Measurements from ENCODE around the gene LDB2. TPM values are rescaled to one million over a fixed set of nuclear protein-coding genes. Genes with fewer than 3 reads are reported as not detected.

The LDB2 gene
- total and polyA plus RNA-seq, 3 donors from 2014 or later, result 14.6 to 17.8 (median 15.7) TPM

DNA sequence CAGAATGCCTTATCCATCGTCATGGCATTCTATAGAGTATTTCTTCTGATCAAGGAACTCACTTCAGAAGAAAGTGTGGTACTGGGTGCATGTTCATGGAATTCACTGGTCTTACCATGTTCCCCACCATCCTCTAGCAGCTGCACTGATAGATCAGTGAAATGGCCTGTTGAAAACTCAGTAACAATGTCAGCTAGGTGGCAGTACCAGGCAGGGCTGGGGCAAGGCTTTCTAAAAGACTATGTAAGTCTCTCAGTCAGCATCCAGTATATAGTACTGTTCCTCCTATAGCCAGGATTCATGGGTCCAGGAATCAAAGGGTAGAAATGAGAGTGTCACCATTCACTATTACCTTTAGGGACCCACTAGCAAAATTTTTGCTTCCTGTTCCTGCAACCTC is 15.8 kb upstream of the LDB2 start:
- H3K9me3 ChIP-seq, result no peaks in the 10 kb centered on the region
- peak; percentile 68 for DNase-seq
- intact Hi-C loops (cut with DNase I; ENCODE audit: low total_unique reads), result no loop called here
- no peaks in the 10 kb centered on the region for H3K27me3 ChIP-seq
- no peak overlapping the region for H3K4me3 ChIP-seq
- no peaks in the 10 kb centered on the region for H3K4me1 ChIP-seq
- H3K36me3 ChIP-seq (ENCODE audit: low read depth, missing control alignments), result no peaks in the 10 kb centered on the region
- WGBS, 2 donors, result 80 to 96% methylated on average over 1 of the region's 1 CpG
- H3K27ac ChIP-seq, result no peak overlapping the region
- no peak for TF ChIP-seq POLR2A (IDR thresholded peaks at IDR 0.05)
- TF ChIP-seq, protein P1, sequence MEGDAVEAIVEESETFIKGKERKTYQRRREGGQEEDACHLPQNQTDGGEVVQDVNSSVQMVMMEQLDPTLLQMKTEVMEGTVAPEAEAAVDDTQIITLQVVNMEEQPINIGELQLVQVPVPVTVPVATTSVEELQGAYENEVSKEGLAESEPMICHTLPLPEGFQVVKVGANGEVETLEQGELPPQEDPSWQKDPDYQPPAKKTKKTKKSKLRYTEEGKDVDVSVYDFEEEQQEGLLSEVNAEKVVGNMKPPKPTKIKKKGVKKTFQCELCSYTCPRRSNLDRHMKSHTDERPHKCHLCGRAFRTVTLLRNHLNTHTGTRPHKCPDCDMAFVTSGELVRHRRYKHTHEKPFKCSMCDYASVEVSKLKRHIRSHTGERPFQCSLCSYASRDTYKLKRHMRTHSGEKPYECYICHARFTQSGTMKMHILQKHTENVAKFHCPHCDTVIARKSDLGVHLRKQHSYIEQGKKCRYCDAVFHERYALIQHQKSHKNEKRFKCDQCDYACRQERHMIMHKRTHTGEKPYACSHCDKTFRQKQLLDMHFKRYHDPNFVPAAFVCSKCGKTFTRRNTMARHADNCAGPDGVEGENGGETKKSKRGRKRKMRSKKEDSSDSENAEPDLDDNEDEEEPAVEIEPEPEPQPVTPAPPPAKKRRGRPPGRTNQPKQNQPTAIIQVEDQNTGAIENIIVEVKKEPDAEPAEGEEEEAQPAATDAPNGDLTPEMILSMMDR (IDR thresholded peaks at IDR 0.05), result peak; percentile 15 to 48 (median 31)

DNA sequence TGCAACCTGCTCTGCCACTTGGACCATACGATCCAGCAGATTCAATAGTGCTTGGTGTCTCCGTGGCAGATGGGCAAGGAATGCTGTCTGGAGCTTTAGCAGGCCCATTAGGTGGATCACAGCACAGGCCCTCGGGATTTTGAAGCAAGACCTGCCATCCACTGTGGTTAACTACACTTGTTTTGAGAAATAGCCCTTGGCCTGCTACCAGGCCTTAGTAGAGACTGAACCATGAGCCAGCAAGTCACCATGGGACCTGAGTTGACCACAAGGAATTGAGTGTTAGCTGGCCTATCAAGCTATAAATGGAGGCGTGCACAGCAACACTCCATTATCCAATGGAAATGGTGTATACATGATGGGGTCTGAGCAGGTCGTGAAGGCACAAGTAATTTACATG is 14.5 kb upstream of the LDB2 start:
- intact Hi-C loops (cut with DNase I; ENCODE audit: low total_unique reads), result no loop called here
- WGBS, 2 donors, result 95% methylated on average over 4 to 5 of the region's 5 CpGs

DNA sequence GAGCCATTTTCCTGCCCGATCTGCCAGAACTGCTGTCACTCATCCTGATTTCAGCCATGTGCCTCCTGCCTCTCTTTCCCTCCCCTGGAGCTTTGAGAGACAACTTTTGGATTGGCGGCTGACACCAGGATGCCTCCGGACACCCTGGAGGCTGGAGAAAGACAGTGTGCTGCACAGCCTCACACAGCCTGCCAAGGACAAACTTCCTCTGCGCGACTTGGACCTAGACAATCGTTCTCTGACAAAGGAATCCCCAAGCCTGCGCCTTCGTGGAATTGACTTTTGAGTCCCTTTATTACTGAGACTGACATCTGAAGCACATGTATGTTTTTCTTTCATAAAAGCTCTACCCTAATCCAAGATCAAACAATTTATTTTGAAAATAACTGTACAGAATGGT is 10.8 kb upstream of the LDB2 start:
- 19 to 52% methylated on average over 8 of the region's 8 CpGs for WGBS, 2 donors
- Histone ChIP-seq H3K4me3 (no peak overlapping the region), H3K27ac (no peak overlapping the region), H3K27me3 (no peaks in the 10 kb centered on the region), H3K36me3 (ENCODE audit: low read depth, missing control alignments) (no peaks in the 10 kb centered on the region), H3K4me1 (no peaks in the 10 kb centered on the region), H3K9me3 (no peaks in the 10 kb centered on the region)
- DNase-seq, result no peak
- intact Hi-C loops (cut with DNase I; ENCODE audit: low total_unique reads), result no loop called here
- TF ChIP-seq, protein P1 (IDR thresholded peaks at IDR 0.05), result no peak
- no peak for TF ChIP-seq POLR2A (IDR thresholded peaks at IDR 0.05)

More for the DNA sequence above, 14.5 kb upstream of the LDB2 start:
- no peak overlapping the region for H3K4me3 ChIP-seq
- no peaks in the 10 kb centered on the region for H3K27me3 ChIP-seq
- H3K9me3 ChIP-seq, result no peaks in the 10 kb centered on the region
- TF ChIP-seq POLR2A (IDR thresholded peaks at IDR 0.05), result no peak
- TF ChIP-seq, protein P1 (IDR thresholded peaks at IDR 0.05), result no peak
- no peaks in the 10 kb centered on the region for H3K36me3 ChIP-seq (ENCODE audit: low read depth, missing control alignments)
- no peak for DNase-seq
- no peaks in the 10 kb centered on the region for H3K4me1 ChIP-seq
- H3K27ac ChIP-seq, result no peak overlapping the region

DNA sequence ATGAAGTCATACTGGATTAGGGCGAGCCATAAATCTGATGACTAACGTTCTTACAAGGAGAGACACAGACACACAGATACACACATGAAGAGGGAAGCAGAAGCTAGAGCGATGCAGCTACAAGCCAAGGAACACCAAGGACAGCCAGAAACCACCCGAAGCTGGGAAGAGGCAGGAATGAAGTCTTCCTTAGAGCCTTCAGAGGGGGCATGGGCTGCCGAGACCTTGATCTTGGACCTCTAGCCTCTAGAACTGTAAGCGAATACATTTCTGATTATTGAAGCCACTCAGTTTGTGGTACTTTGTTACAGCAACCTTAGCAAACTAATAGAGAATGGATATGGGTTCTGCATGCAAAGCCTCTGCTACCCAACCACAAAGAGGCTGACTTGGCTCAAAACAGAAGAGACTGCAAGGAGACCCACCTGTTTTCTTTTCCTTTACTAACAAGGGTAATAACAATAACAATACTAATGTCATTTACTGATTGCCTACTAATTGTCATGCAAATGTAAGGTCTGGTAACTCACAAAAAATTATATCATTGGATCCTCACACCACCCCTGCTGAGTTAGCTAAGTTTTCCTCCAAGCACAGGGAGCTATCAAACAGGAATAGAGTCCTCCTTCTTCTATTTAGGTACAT is 10.1 kb upstream of the LDB2 start:
- Histone ChIP-seq H3K9me3 (no peaks in the 10 kb centered on the region), H3K4me1 (no peaks in the 10 kb centered on the region), H3K27ac (no peak overlapping the region), H3K4me3 (no peak overlapping the region), H3K36me3 (ENCODE audit: low read depth, missing control alignments) (no peaks in the 10 kb centered on the region), H3K27me3 (no peaks in the 10 kb centered on the region)
- DNase-seq, result no peak
- WGBS, 2 donors, result 80 to 85% methylated on average over 5 to 6 of the region's 6 CpGs
- intact Hi-C loops (cut with DNase I; ENCODE audit: low total_unique reads), result no loop called here
- TF ChIP-seq POLR2A (IDR thresholded peaks at IDR 0.05), result no peak
- TF ChIP-seq, protein P1 (IDR thresholded peaks at IDR 0.05), result no peak

DNA sequence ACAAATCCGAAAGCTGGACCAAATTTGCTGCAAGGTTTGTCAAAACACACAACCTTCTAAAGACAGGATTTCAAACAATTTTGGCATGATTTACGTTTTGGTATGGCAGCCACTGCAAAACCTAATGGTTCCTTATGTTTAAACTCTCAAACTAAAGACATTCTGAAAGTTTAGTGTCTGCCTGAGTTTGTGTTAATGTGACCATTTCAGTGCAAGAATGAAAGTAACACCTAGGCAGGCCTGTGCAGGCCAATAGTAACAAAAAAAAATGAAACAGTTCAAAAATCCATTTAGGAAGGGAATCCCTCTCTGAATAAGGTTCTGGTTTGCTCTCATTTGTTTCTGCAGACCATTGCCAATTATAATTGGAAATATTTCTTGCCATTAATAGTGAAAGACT is 1.9 kb upstream of the LDB2 start:
- TF ChIP-seq, protein P1 (IDR thresholded peaks at IDR 0.05), result no peak
- no peak for TF ChIP-seq POLR2A (IDR thresholded peaks at IDR 0.05)
- 61 to 65% methylated on average over 2 of the region's 2 CpGs for WGBS, 2 donors
- H3K4me3 ChIP-seq, result no peak overlapping the region
- DNase-seq, result no peak
- no peaks in the 10 kb centered on the region for H3K36me3 ChIP-seq (ENCODE audit: low read depth, missing control alignments)
- no peaks in the 10 kb centered on the region for H3K9me3 ChIP-seq
- intact Hi-C loops (cut with DNase I; ENCODE audit: low total_unique reads), result no loop called here
- H3K27me3 ChIP-seq, result no peaks in the 10 kb centered on the region
- no peak overlapping the region for H3K27ac ChIP-seq
- no peaks in the 10 kb centered on the region for H3K4me1 ChIP-seq
